Measurements from ENCODE around the gene LRRFIP1.

GRCh38 chr2:237665713-237666143, 38.3 kb downstream of the LRRFIP1 start:
- no peak for TF ChIP-seq POLR2A (IDR thresholded peaks at IDR 0.05)
- TF ChIP-seq CTCF (IDR thresholded peaks at IDR 0.05), result no peak

Data from adrenal gland (tissue), 5 donors.